Fibroblast of pulmonary artery (primary cell): Measurements from ENCODE around the gene NPLOC4.

ENCODE experiments used
- DNase-seq: peaks from one replicate; pipeline ENCODE4 v3.0.0-alpha.2; 2010; ENCODE audit warnings: low read depth
- H3K4me3 ChIP-seq: replicated peaks from 2 replicates; pipeline ENCODE4 v1.5.1; 2011; ENCODE audit warnings: low read depth, mild to moderate bottlenecking, control low read depth, low read length, moderate library complexity
- TF ChIP-seq, protein P1 (sequence below): IDR thresholded peaks from 2 replicates; pipeline ENCODE4 v1.5.1; 2011; ENCODE audit warnings: mild to moderate bottlenecking, control low read depth, low read length, inconsistent platforms; ENCODE audit errors: missing control alignments

The NPLOC4 gene

DNA sequence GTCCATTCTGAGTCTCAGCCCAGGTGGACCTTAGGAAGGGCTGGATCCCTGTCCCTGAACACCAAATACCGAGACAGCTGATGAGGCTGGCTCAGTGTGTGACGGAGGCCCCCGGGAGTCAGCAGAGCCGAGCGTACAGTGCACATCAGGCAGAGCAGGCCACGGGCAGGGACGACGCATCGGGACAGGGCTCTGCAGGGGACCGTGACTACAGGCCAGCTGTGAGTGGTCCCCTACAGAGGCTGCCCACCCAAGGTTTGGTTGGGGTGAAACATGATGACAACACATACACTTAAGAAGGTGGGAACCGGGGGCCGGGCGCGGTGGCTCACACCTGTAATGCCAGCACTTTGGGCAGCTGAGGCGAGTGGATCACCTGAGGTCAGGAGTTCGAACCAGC lies 36.0 kb upstream of the NPLOC4 start:
- no peak overlapping the region for H3K4me3 ChIP-seq
- TF ChIP-seq, protein P1, sequence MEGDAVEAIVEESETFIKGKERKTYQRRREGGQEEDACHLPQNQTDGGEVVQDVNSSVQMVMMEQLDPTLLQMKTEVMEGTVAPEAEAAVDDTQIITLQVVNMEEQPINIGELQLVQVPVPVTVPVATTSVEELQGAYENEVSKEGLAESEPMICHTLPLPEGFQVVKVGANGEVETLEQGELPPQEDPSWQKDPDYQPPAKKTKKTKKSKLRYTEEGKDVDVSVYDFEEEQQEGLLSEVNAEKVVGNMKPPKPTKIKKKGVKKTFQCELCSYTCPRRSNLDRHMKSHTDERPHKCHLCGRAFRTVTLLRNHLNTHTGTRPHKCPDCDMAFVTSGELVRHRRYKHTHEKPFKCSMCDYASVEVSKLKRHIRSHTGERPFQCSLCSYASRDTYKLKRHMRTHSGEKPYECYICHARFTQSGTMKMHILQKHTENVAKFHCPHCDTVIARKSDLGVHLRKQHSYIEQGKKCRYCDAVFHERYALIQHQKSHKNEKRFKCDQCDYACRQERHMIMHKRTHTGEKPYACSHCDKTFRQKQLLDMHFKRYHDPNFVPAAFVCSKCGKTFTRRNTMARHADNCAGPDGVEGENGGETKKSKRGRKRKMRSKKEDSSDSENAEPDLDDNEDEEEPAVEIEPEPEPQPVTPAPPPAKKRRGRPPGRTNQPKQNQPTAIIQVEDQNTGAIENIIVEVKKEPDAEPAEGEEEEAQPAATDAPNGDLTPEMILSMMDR = no peak
- no peak for DNase-seq

DNA sequence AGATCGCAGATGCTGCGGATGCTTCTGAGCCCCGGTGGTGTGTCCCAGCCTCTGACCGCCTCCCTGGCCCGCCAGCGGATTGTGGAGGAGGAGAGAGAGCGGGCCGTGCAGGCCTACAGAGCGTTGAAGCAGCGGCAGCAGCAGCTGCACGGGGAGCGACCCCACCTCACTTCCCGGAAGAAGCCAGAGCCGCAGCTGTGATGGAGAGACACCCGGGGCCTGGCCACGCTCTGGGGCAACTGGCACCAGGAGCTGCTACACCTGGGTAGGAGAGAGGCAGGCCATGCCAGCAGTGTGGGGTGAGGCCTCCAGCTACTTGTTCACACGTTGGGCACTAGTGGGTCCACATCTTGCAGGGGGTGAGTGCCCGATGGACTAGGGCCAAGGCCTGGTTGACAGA lies 35.6 kb upstream of the NPLOC4 start:
- H3K4me3 ChIP-seq = no peak overlapping the region
- DNase-seq = no peak
- TF ChIP-seq, protein P1 = no peak

DNA sequence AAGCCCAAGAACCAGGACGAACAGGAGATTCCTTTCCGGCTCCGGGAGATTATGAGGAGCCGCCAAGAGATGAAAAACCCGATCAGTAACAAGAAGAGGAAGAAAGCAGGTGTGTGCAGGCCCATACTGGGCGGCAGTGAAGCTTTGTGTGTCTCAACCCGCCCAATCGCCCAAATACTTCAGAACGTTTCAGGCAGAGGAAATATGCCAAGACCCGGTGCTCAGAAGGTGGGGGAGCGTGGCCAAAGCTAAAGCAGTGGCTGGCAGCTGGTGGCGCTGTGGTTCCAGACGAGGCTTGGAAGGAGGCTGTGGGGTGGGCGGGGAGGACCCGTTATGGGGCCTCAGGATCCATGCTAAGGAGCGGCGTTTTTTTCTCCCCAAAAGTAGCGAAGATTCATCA lies 30.8 kb upstream of the NPLOC4 start:
- TF ChIP-seq, protein P1 = no peak
- no peak for DNase-seq
- no peak overlapping the region for H3K4me3 ChIP-seq

DNA sequence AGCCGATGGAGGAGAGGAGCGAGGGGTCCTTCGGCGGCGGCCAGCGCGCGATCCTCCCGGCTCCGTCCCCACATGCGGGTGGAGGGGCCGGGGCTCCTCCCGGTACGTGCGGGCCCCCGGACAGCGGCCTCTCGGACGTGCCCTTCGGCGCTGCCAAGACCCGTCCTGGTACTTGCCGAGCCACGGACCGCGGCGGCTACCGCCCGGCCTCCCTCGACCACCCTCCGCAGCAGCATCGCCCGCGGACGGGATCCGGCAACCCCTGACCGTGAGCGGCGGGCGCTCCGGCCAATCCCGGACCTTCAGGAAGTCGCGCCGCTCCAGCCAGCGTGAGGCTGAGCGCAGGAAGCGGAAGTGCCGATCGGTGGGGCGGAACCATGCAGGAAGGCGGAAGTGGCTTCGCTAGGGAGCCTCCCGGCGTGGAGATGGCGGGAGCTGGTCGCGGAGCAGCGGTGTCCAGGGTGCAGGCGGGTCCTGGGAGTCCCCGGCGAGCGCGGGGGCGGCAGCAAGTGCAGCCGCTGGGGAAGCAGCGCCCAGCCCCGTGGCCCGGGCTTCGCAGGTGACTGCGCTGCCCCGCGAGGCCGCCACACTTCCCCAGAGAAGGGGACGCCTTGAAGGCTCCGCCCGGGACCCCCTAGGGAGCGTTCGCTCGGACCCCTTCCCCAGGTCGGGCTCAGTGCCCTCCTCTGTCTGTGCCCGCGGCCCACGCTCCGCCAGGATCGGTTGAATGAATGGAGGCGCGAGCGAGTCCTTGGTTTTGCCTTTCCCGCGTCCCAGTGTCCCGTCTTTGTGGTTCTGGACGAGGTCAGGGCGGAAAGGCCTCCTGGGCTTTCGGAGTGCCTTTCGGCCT lies 29.7 kb upstream of the NPLOC4 start, which contains the start of the genes CCDC137 and OXLD1:
Gene CCDC137, plus strand, starts transcription at position 396 of the 850 bp plus-strand sequence. Its CDS starts 30 bp downstream, at position 426.
Gene OXLD1, minus strand, starts transcription at position 264 of the 850 bp plus-strand sequence. Its CDS starts 28 bp downstream, at position 236.
- peak; percentile 96 for DNase-seq
- H3K4me3 ChIP-seq = peak within 1 kb of the TSS; percentile 86
- TF ChIP-seq, protein P1 = no peak

DNA sequence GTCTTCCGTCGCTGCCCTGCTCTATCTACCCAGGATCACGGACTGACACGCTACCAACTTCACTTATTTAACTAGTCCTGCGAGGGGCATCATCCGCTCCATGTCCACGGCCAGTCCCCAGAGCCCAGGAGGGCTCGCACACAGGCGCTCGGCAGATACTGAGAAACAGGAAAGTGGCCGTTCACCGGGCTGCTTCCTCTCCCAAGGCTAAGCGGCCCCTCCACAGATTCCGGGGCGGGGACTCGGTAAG lies 29.1 kb upstream of the NPLOC4 start:
- TF ChIP-seq, protein P1 = no peak
- H3K4me3 ChIP-seq = peak overlapping the region; percentile 86
- DNase-seq = peak; percentile 30

DNA sequence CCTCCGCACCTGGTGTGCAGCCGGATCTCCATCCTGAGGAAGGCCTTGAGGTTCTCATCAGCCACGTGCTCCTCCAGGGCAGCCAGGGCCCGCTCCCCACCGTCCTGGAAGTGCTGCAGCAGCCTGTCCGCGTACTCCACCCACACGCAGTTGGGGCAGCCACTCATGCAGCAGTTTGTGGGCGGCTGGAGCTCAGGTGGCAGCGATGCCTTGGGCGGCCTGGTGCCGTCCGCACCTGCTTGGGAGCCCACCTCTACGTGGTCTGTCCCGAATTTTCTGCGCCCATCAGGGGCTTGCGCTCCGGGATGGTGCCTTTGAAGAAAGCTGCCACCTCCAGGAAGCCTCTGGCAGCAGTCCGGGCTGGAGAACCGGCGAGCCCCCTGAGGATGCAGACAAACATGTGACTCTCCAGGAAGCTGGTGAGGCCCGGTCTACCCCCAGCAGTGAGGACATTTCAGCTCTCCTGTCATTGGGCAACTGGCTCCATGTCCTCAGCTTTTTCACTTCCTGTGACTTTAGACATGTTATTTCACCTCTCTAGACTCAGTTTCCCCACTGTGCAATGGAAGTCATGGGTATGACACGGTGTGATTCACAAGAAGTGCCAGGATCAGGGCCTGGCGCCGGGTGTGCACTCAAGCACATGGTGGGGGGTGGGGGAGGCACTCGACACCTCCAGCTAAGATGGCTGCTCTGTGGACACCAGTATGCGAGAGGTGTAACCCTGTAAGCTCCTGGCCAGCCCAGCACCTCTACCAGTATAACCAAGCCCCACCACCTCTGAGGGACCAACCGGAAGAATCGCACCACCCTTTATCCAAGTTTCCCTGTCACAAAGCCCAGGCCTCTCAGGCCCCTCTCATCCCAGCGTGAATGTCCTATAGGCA lies 28.5 kb upstream of the NPLOC4 start:
- peak; percentile 18 for DNase-seq
- H3K4me3 ChIP-seq = peak overlapping the region; percentile 86

More for the DNA sequence above, 28.5 kb upstream of the NPLOC4 start:
- TF ChIP-seq, protein P1 = no peak
